SK-N-SH treated with all-trans-retinoic acid at 6 μM for 48 hours (cell line): ENCODE results near the gene RNFT2.
A peak's percentile ranks its signal among the peaks of the same experiment; 100 is the strongest.

ENCODE experiments used
- ATAC-seq: fragments of 200-7000 bp; cut with Tn5 transposase; 3 replicates; pipeline ENCODE4 v1.9.1; 2020; ENCODE audit warnings: mild to moderate bottlenecking, moderate library complexity
- BACH2 ChIP-seq: fragments of 250-450 bp; sonication (Bioruptor Pico); IDR thresholded peaks from 2 replicates; pipeline ENCODE4 v1.9.0; 2021; ENCODE audit warnings: mild to moderate bottlenecking, borderline replicate concordance
- CSDC2 ChIP-seq: fragments of 250-450 bp; sonication (Bioruptor Pico); IDR thresholded peaks from 2 replicates; pipeline ENCODE4 v1.5.0; 2020; ENCODE audit warnings: mild to moderate bottlenecking, moderate library complexity
- ESRRG ChIP-seq: fragments of 250-450 bp; sonication (Bioruptor Pico); IDR thresholded peaks from 2 replicates; pipeline ENCODE4 v1.6.1; 2021; ENCODE audit warnings: mild to moderate bottlenecking
- GLIS3 ChIP-seq: fragments of 250-450 bp; sonication (Bioruptor Pico); IDR thresholded peaks from 2 replicates; pipeline ENCODE4 v1.5.0; 2020; ENCODE audit warnings: mild to moderate bottlenecking, moderate library complexity
- ISL1 ChIP-seq: fragments of 250-450 bp; sonication (Bioruptor Pico); IDR thresholded peaks from 2 replicates; pipeline ENCODE4 v2.1.2; 2022; ENCODE audit warnings: mild to moderate bottlenecking, moderate library complexity
- OSR1 ChIP-seq: fragments of 250-450 bp; sonication (Bioruptor Pico); IDR thresholded peaks from 2 replicates; pipeline ENCODE4 v1.8.0; 2022; ENCODE audit warnings: moderate library complexity, mild to moderate bottlenecking, inconsistent platforms
- RARB ChIP-seq: fragments of 250-450 bp; sonication (Bioruptor Pico); IDR thresholded peaks from 2 replicates; pipeline ENCODE4 v1.8.0; 2021; ENCODE audit warnings: mild to moderate bottlenecking, moderate library complexity
- SNAI2 ChIP-seq: fragments of 250-450 bp; sonication (Bioruptor Pico); IDR thresholded peaks from 2 replicates; pipeline ENCODE4 v1.5.0; 2020; ENCODE audit warnings: mild to moderate bottlenecking, moderate library complexity
- TCF4 ChIP-seq: fragments of 250-450 bp; sonication (Bioruptor Pico); IDR thresholded peaks from 2 replicates; pipeline ENCODE4 v1.8.0; 2021; ENCODE audit warnings: mild to moderate bottlenecking, moderate library complexity, borderline replicate concordance
- TOX ChIP-seq: fragments of 250-450 bp; sonication (Bioruptor Pico); IDR thresholded peaks from 2 replicates; pipeline ENCODE4 v1.8.0; 2021; ENCODE audit warnings: mild to moderate bottlenecking, moderate library complexity, borderline replicate concordance
- ZC3H10 ChIP-seq: fragments of 250-450 bp; sonication (Bioruptor Pico); IDR thresholded peaks from 2 replicates; pipeline ENCODE4 v1.5.1; 2021; ENCODE audit warnings: mild to moderate bottlenecking, moderate library complexity
- ZFP3 ChIP-seq: fragments of 250-450 bp; sonication (Bioruptor Pico); IDR thresholded peaks from 2 replicates; pipeline ENCODE4 v1.5.0; 2020; ENCODE audit warnings: mild to moderate bottlenecking, moderate library complexity
- ZFP30 ChIP-seq: fragments of 450-650 bp; formaldehyde crosslinking; IDR thresholded peaks from 2 replicates; pipeline ENCODE4 v1.5.0; 2022; ENCODE audit warnings: mild to moderate bottlenecking, moderate library complexity
- ZNF565 ChIP-seq: fragments of 450-650 bp; formaldehyde crosslinking; conservative IDR thresholded peaks from 2 replicates; pipeline ENCODE4 v1.5.0; 2020; ENCODE audit warnings: low read depth, mild to moderate bottlenecking, moderate library complexity
- ZNF70 ChIP-seq: fragments of 450-650 bp; formaldehyde crosslinking; IDR thresholded peaks from 2 replicates; pipeline ENCODE4 v1.5.0; 2020; ENCODE audit warnings: mild to moderate bottlenecking, moderate library complexity
- ZNF8 ChIP-seq: fragments of 450-650 bp; formaldehyde crosslinking; IDR thresholded peaks from 2 replicates; pipeline ENCODE4 v1.5.0; 2020; ENCODE audit warnings: mild to moderate bottlenecking, moderate library complexity
- TF ChIP-seq, protein P1 (sequence below): fragments of 250-450 bp; sonication (Bioruptor Pico); IDR thresholded peaks from 2 replicates; pipeline ENCODE4 v1.5.1; 2020; ENCODE audit warnings: low read depth, mild to moderate bottlenecking, moderate library complexity
- TF ChIP-seq, protein P2 (sequence below): fragments of 250-450 bp; sonication (Bioruptor Pico); IDR thresholded peaks from 2 replicates; pipeline ENCODE4 v1.8.0; 2021; ENCODE audit warnings: low read depth, mild to moderate bottlenecking, moderate library complexity, borderline replicate concordance
- TF ChIP-seq, protein P3 (sequence below): fragments of 250-450 bp; sonication (Bioruptor Pico); IDR thresholded peaks from 2 replicates; pipeline ENCODE4 v1.5.1; 2021; ENCODE audit warnings: mild to moderate bottlenecking, moderate library complexity
- TF ChIP-seq, protein P4 (sequence below): fragments of 250-450 bp; sonication (Bioruptor Pico); IDR thresholded peaks from 2 replicates; pipeline ENCODE4 v1.5.0; 2020; ENCODE audit warnings: mild to moderate bottlenecking, moderate library complexity

RNFT2 gene

DNA sequence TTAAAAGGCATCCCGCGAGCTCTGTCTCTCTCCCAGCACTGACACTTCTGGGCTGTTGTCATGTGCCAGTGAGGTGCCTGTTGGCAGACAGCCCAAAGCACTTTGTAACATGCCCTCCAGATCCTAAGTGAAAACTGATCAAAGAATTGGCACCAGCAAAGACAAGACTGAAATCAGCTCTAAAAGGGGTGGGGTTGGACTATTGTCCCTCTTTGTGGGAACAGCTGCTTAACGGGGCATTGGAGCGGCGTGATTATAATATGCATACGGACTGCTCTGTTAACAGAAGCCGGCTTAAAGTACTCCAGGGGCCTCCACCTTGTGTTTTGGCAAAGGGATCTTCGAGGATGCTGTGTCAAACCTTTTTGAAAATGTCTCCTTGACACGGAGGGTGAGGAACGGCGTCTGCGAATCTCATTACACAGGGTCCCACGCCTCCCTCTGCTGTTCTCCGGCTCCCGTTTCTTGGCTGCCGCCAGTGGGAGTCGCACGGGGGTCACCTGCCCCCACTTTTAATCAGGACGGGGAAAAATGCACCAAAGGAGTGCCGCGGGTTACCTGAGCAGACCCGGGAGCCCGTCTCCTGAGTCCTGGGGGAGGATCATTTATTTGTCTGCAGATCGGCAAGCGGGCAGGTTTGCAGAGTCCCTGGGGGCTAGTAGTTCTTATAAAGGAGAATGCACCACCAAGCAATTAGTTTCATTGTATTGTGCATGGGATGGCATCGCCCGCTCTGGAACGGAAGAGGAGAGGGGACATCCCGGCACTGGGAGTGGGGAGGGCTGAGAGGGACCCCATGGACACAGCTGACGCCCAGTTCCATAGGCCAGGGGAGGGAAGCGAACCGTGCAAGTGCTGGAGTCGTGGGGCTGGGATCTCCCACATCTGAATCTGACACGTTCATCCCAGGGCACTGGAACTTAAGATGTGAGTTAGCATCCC, 44.6 kb upstream of the RNFT2 start:
- ATAC-seq = peak; percentile 38
- TF ChIP-seq, protein P1, sequence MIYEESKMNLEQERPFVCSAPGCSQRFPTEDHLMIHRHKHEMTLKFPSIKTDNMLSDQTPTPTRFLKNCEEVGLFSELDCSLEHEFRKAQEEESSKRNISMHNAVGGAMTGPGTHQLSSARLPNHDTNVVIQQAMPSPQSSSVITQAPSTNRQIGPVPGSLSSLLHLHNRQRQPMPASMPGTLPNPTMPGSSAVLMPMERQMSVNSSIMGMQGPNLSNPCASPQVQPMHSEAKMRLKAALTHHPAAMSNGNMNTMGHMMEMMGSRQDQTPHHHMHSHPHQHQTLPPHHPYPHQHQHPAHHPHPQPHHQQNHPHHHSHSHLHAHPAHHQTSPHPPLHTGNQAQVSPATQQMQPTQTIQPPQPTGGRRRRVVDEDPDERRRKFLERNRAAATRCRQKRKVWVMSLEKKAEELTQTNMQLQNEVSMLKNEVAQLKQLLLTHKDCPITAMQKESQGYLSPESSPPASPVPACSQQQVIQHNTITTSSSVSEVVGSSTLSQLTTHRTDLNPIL (CRISPR knock-in tag) = no peak
- no peak for TF ChIP-seq ZNF70 (CRISPR knock-in tag)
- no peak for TF ChIP-seq ZNF8 (CRISPR knock-in tag)
- TF ChIP-seq TCF4 (CRISPR knock-in tag) = no peak

DNA sequence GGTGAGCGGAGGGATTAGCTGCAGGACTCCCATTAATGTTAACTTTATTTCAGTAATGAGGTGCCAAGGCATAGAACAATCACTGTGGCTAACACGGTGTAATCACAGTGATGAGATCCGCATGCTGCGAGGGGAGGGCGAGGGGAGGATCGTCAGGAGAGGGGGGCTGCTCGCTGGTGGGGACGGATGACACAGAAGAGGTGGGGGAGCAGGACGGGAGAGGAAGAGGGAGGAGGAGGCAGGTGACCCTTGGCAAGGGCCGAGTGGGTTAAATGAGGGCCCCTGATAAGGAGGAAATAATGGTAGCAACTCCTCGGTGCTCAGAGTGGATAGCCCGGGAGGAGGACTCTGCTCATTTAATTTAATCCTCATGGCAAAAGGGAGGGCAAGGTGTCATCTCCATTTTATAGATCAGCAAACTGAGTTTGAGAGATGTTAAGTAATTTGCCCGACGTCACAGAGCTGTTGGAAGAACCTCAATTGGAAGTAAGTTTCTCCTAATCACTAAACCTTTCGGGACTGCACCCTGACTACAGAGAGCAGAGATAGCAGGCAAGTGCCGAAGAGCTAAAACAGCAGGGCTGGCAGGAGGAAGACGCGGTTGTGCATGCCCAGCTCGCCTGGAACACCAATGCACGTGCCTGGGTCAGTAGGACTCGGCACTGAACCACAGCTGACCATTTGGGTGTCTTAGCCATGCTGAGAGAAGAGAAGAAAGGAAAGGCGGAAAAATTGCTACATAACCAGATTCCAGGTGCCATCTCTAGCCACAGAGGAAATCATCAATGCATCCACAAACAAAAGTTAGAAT, 43.3 kb upstream of the RNFT2 start:
- no peak for ATAC-seq
- TF ChIP-seq ZC3H10 (no peak), OSR1 (no peak), ZFP3 (CRISPR knock-in tag) (no peak), TCF4 (CRISPR knock-in tag) (no peak), ZFP30 (no peak), RARB (no peak), BACH2 (CRISPR knock-in tag) (no peak), TOX (CRISPR knock-in tag) (no peak), CSDC2 (CRISPR knock-in tag) (no peak), ZNF70 (CRISPR knock-in tag) (no peak), ZNF8 (CRISPR knock-in tag) (no peak)
- TF ChIP-seq, protein P2, sequence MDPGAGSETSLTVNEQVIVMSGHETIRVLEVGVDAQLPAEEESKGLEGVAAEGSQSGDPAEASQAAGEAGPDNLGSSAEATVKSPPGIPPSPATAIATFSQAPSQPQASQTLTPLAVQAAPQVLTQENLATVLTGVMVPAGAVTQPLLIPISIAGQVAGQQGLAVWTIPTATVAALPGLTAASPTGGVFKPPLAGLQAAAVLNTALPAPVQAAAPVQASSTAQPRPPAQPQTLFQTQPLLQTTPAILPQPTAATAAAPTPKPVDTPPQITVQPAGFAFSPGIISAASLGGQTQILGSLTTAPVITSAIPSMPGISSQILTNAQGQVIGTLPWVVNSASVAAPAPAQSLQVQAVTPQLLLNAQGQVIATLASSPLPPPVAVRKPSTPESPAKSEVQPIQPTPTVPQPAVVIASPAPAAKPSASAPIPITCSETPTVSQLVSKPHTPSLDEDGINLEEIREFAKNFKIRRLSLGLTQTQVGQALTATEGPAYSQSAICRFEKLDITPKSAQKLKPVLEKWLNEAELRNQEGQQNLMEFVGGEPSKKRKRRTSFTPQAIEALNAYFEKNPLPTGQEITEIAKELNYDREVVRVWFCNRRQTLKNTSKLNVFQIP (CRISPR knock-in tag) = no peak
- TF ChIP-seq, protein P1 (CRISPR knock-in tag) = no peak

DNA sequence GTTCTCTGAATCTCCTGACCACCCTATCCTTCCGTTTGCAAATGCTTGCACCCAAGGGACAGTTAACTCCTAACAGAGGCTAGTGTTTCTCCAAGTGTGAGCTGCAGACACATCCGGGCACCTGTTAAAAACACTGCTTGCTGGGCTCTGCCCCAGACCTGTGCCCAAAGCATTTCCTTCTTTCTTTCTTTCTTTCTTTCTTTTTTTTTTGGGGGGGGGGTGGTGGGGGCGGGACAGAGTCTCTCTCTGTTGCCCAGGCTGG, 42.7 kb upstream of the RNFT2 start:
- ATAC-seq = no peak
- TF ChIP-seq, protein P1 (CRISPR knock-in tag) = no peak
- TF ChIP-seq GLIS3 (CRISPR knock-in tag) (no peak), ZFP3 (CRISPR knock-in tag) (no peak), ISL1 (CRISPR knock-in tag) (no peak), ZC3H10 (no peak), SNAI2 (CRISPR knock-in tag) (no peak), BACH2 (CRISPR knock-in tag) (no peak), ZNF565 (CRISPR knock-in tag) (no peak), ESRRG (CRISPR knock-in tag) (no peak), ZNF8 (CRISPR knock-in tag) (no peak), TCF4 (CRISPR knock-in tag) (no peak)
- TF ChIP-seq, protein P3, sequence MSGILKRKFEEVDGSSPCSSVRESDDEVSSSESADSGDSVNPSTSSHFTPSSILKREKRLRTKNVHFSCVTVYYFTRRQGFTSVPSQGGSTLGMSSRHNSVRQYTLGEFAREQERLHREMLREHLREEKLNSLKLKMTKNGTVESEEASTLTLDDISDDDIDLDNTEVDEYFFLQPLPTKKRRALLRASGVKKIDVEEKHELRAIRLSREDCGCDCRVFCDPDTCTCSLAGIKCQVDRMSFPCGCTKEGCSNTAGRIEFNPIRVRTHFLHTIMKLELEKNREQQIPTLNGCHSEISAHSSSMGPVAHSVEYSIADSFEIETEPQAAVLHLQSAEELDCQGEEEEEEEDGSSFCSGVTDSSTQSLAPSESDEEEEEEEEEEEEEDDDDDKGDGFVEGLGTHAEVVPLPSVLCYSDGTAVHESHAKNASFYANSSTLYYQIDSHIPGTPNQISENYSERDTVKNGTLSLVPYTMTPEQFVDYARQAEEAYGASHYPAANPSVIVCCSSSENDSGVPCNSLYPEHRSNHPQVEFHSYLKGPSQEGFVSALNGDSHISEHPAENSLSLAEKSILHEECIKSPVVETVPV (CRISPR knock-in tag) = no peak
- TF ChIP-seq, protein P4, sequence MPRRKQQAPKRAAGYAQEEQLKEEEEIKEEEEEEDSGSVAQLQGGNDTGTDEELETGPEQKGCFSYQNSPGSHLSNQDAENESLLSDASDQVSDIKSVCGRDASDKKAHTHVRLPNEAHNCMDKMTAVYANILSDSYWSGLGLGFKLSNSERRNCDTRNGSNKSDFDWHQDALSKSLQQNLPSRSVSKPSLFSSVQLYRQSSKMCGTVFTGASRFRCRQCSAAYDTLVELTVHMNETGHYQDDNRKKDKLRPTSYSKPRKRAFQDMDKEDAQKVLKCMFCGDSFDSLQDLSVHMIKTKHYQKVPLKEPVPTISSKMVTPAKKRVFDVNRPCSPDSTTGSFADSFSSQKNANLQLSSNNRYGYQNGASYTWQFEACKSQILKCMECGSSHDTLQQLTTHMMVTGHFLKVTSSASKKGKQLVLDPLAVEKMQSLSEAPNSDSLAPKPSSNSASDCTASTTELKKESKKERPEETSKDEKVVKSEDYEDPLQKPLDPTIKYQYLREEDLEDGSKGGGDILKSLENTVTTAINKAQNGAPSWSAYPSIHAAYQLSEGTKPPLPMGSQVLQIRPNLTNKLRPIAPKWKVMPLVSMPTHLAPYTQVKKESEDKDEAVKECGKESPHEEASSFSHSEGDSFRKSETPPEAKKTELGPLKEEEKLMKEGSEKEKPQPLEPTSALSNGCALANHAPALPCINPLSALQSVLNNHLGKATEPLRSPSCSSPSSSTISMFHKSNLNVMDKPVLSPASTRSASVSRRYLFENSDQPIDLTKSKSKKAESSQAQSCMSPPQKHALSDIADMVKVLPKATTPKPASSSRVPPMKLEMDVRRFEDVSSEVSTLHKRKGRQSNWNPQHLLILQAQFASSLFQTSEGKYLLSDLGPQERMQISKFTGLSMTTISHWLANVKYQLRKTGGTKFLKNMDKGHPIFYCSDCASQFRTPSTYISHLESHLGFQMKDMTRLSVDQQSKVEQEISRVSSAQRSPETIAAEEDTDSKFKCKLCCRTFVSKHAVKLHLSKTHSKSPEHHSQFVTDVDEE (CRISPR knock-in tag) = no peak
